HG02798 (cell line): ENCODE measurements around the gene HPCAL1.

Source experiments
- ATAC-seq: cut with Tn5 transposase; IDR thresholded peaks from one replicate; pipeline ENCODE4 v1.9.1; 2021; ENCODE audit warnings: mild to moderate bottlenecking; ENCODE audit not compliant: unreplicated experiment, poor library complexity

HPCAL1 gene

GRCh38 chr2:10380048-10380926 is 77.6 kb downstream of the HPCAL1 start:
- ATAC-seq: peak; percentile 22

GRCh38 chr2:10381997-10382353 is 79.3 kb downstream of the HPCAL1 start:
- ATAC-seq: no peak

GRCh38 chr2:10382354-10383061 is 79.8 kb downstream of the HPCAL1 start:
- peak; percentile 41 for ATAC-seq

GRCh38 chr2:10383960-10384734 is 81.4 kb downstream of the HPCAL1 start:
- no peak for ATAC-seq

GRCh38 chr2:10385501-10385900 is 82.8 kb downstream of the HPCAL1 start:
- no peak for ATAC-seq

- ATAC-seq: no peak
Measured at GRCh38 chr2:10385933-10386773, 83.4 kb downstream of the HPCAL1 start.

GRCh38 chr2:10387033-10387432 is 84.3 kb downstream of the HPCAL1 start:
- ATAC-seq: no peak

GRCh38 chr2:10388954-10389560 is 86.4 kb downstream of the HPCAL1 start:
- ATAC-seq: no peak

- ATAC-seq: no peak
Measured at GRCh38 chr2:10389573-10389972, 86.9 kb downstream of the HPCAL1 start.

GRCh38 chr2:10390369-10390801 is 87.7 kb downstream of the HPCAL1 start:
- ATAC-seq: no peak

GRCh38 chr2:10392100-10392499 is 89.4 kb downstream of the HPCAL1 start:
- ATAC-seq: no peak

- no peak for ATAC-seq
Measured at GRCh38 chr2:10392548-10392947, 89.8 kb downstream of the HPCAL1 start.

- no peak for ATAC-seq
Measured at GRCh38 chr2:10392951-10393639, 90.4 kb downstream of the HPCAL1 start.

- ATAC-seq: no peak
Measured at GRCh38 chr2:10393640-10393982, 90.9 kb downstream of the HPCAL1 start.

GRCh38 chr2:10395893-10396292 is 93.2 kb downstream of the HPCAL1 start:
- ATAC-seq: no peak

GRCh38 chr2:10396464-10396863 is 93.8 kb downstream of the HPCAL1 start:
- no peak for ATAC-seq

GRCh38 chr2:10397297-10397875 is 94.7 kb downstream of the HPCAL1 start:
- ATAC-seq: no peak

- no peak for ATAC-seq
Measured at GRCh38 chr2:10397878-10398277, 95.2 kb downstream of the HPCAL1 start.

GRCh38 chr2:10398496-10398895 is 95.8 kb downstream of the HPCAL1 start:
- ATAC-seq: no peak
